SU-DHL-6 (cell line): ENCODE results near the gene ID3.

ENCODE experiments used
- EZH2phosphoT487 ChIP-seq: fragments of 200-600 bp; sonication (generic), shearing (Covaris generic); conservative IDR thresholded peaks from 2 replicates; pipeline ENCODE4 v1.6.1; 2018; ENCODE audit warnings: mild to moderate bottlenecking, antibody characterized with exemption, low read length, moderate library complexity, mixed read lengths
- TF ChIP-seq, protein P1 (sequence below): fragments of 200-600 bp; sonication (generic); IDR thresholded peaks from one replicate; pipeline ENCODE4 v1.5.1; 2017; ENCODE audit warnings: antibody characterized with exemption, mild to moderate bottlenecking, low read length, moderate library complexity; ENCODE audit not compliant: insufficient read depth, poor library complexity, severe bottlenecking

- TF ChIP-seq, protein P1, sequence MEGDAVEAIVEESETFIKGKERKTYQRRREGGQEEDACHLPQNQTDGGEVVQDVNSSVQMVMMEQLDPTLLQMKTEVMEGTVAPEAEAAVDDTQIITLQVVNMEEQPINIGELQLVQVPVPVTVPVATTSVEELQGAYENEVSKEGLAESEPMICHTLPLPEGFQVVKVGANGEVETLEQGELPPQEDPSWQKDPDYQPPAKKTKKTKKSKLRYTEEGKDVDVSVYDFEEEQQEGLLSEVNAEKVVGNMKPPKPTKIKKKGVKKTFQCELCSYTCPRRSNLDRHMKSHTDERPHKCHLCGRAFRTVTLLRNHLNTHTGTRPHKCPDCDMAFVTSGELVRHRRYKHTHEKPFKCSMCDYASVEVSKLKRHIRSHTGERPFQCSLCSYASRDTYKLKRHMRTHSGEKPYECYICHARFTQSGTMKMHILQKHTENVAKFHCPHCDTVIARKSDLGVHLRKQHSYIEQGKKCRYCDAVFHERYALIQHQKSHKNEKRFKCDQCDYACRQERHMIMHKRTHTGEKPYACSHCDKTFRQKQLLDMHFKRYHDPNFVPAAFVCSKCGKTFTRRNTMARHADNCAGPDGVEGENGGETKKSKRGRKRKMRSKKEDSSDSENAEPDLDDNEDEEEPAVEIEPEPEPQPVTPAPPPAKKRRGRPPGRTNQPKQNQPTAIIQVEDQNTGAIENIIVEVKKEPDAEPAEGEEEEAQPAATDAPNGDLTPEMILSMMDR: no peak
- TF ChIP-seq EZH2phosphoT487: no peak
These were observed 862 bp upstream of the ID3 start for GRCh38 chr1:23559985-23560741.
